ENCODE data around the gene ITPRID1.

ITPRID1 gene

GRCh38 chr7:31545549-31545948, 31.7 kb downstream of the ITPRID1 start:
- H3K4me3 ChIP-seq (ENCODE audit: low read depth, low read length): no peak overlapping the region
- no peak for TF ChIP-seq CTCF (IDR thresholded peaks at IDR 0.05; ENCODE audit: low read depth, low read length)

- no peak overlapping the region for H3K4me3 ChIP-seq (ENCODE audit: low read depth, low read length)
- no peak for TF ChIP-seq CTCF (IDR thresholded peaks at IDR 0.05; ENCODE audit: low read depth, low read length)
Measured at GRCh38 chr7:31549611-31550010, 35.7 kb downstream of the ITPRID1 start.

- TF ChIP-seq CTCF (IDR thresholded peaks at IDR 0.05; ENCODE audit: low read depth, low read length): no peak
Measured at GRCh38 chr7:31550432-31550831, 36.5 kb downstream of the ITPRID1 start.

GRCh38 chr7:31553661-31554081, 39.8 kb downstream of the ITPRID1 start:
- no peak overlapping the region for H3K4me3 ChIP-seq (ENCODE audit: low read depth, low read length)
- TF ChIP-seq CTCF (IDR thresholded peaks at IDR 0.05; ENCODE audit: low read depth, low read length): no peak

More at GRCh38 chr7:31550432-31550831, 36.5 kb downstream of the ITPRID1 start:
- H3K4me3 ChIP-seq (ENCODE audit: low read depth, low read length): no peak overlapping the region

GRCh38 chr7:31562002-31562401, 48.1 kb downstream of the ITPRID1 start:
- TF ChIP-seq CTCF (IDR thresholded peaks at IDR 0.05; ENCODE audit: low read depth, low read length): no peak
- H3K4me3 ChIP-seq (ENCODE audit: low read depth, low read length): no peak overlapping the region

- no peak for TF ChIP-seq CTCF (IDR thresholded peaks at IDR 0.05; ENCODE audit: low read depth, low read length)
- H3K4me3 ChIP-seq (ENCODE audit: low read depth, low read length): no peak overlapping the region
Measured at GRCh38 chr7:31563522-31563921, 49.6 kb downstream of the ITPRID1 start.

GRCh38 chr7:31563951-31564350, 50.1 kb downstream of the ITPRID1 start:
- TF ChIP-seq CTCF (IDR thresholded peaks at IDR 0.05; ENCODE audit: low read depth, low read length): no peak
- no peak overlapping the region for H3K4me3 ChIP-seq (ENCODE audit: low read depth, low read length)

Data from WI38 (cell line).